ENCODE measurements around the gene MYL5. TPM values are rescaled to one million over a fixed set of nuclear protein-coding genes. Genes with fewer than 3 reads are reported as not detected.

Gene MYL5
- total and polyA plus RNA-seq, 2 of the 13 experiments (the other 11 are each of a cell fraction or from before 2014, with no cell fraction given): 6.5 to 16.0 TPM

- peaks cover 17 to 85% of the 10 kb centered on the region in 2 experiments; a peak in 4 of 5 replicates for H3K27me3 ChIP-seq (ENCODE audit: control insufficient read depth in 1 of 2, insufficient read depth in 2 of 2, low read length in 2 of 2)
- DNase-seq (ENCODE audit: low spot score) (no peak), ATAC-seq (no peak), FAIRE-seq (no peak)
- no TSS peak for BruUV-seq (replicated peaks)
- H4K20me1 ChIP-seq (ENCODE audit: insufficient read depth, low read length): no peaks in the 10 kb centered on the region
- H3K4me3 ChIP-seq (replicated peaks in 1 of 3; ENCODE audit: insufficient read depth in 1 of 3, low read depth in 2 of 3, low read length in 3 of 3): no peak overlapping the region
- H3K27ac ChIP-seq (ENCODE audit: extremely low read length, insufficient read depth, low read length): no peak overlapping the region
- H3K36me3 ChIP-seq (replicated peaks in 1 of 2; ENCODE audit: control insufficient read depth in 1 of 2, insufficient read depth in 2 of 2, low read length in 2 of 2): no peaks in the 10 kb centered on the region
- H2AFZ ChIP-seq (ENCODE audit: low read length): no peak overlapping the region
- intact Hi-C loops (cut with micrococcal nuclease; ENCODE audit: unreplicated experiment) (no loop called here), in situ Hi-C loops (cut with HindIII; ENCODE audit: extremely low pct_ligation_motif_present, low pct_unique_long_range_greater_than_20kb) (no loop called here)
- POLR2A ChIA-PET: no interaction called here
- no peaks in the 10 kb centered on the region for H3K9me3 ChIP-seq (ENCODE audit: low read length)
- CTCF ChIA-PET (ENCODE audit: low intra/inter-chr PET ratio, low total read pairs): no interaction called here
- WGBS (ENCODE audit: low lambda C conversion rate): 61% methylated on average over 22 of the region's 39 CpGs
- peaks cover 8% of the 10 kb centered on the region for H3K4me1 ChIP-seq (ENCODE audit: insufficient read depth, low read length)
- H3K79me2 ChIP-seq (ENCODE audit: insufficient read depth, low read length): no peaks in the 10 kb centered on the region
- no peak overlapping the region for H3K9ac ChIP-seq (ENCODE audit: insufficient read depth, low read depth, low read length)
- H3K4me2 ChIP-seq (ENCODE audit: low read depth, low read length): no peak overlapping the region
- no peak for TF ChIP-seq ZNF317 (CRISPR knock-in tag; IDR thresholded peaks at IDR 0.05)
- TF ChIP-seq SMAD9 (CRISPR knock-in tag; IDR thresholded peaks at IDR 0.05): no peak
- no peak for TF ChIP-seq TCF12 (IDR thresholded peaks at IDR 0.05)
- no peak for TF ChIP-seq TCF12 (CRISPR knock-in tag; IDR thresholded peaks at IDR 0.05)
- no peak for TF ChIP-seq ZNF710 (CRISPR knock-in tag; IDR thresholded peaks at IDR 0.05; ENCODE audit: borderline replicate concordance)
- no peak for TF ChIP-seq ZZZ3 (CRISPR knock-in tag; IDR thresholded peaks at IDR 0.05; ENCODE audit: borderline replicate concordance)
- TF ChIP-seq, protein P1, sequence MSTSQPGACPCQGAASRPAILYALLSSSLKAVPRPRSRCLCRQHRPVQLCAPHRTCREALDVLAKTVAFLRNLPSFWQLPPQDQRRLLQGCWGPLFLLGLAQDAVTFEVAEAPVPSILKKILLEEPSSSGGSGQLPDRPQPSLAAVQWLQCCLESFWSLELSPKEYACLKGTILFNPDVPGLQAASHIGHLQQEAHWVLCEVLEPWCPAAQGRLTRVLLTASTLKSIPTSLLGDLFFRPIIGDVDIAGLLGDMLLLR (CRISPR knock-in tag; IDR thresholded peaks at IDR 0.05): no peak
- TF ChIP-seq ZBTB38 (CRISPR knock-in tag; IDR thresholded peaks at IDR 0.05): no peak
- TF ChIP-seq SMARCC2 (IDR thresholded peaks at IDR 0.05): no peak
- no peak for TF ChIP-seq RERE (CRISPR knock-in tag; IDR thresholded peaks at IDR 0.05; ENCODE audit: low read depth)
- TF ChIP-seq ZNF598 (CRISPR knock-in tag; IDR thresholded peaks at IDR 0.05; ENCODE audit: borderline replicate concordance): no peak
- no peak for TF ChIP-seq CENPX (CRISPR knock-in tag; IDR thresholded peaks at IDR 0.05)
- no peak for TF ChIP-seq ZNF510 (CRISPR knock-in tag; IDR thresholded peaks at IDR 0.05; ENCODE audit: low read depth)
- TF ChIP-seq PRDM4 (CRISPR knock-in tag; IDR thresholded peaks at IDR 0.05; ENCODE audit: borderline replicate concordance): no peak
- TF ChIP-seq ZSCAN12 (CRISPR knock-in tag; IDR thresholded peaks at IDR 0.05): no peak
Observed at GRCh38 chr4:625631-626161, 48.6 kb upstream of the MYL5 start.
